Activated CD4-positive, alpha-beta memory T cell treated with anti-CD3 and anti-CD28 coated beads, Interleukin-2, amount 10 ng/mL, durations not matched to agents 7 days and 5 days (primary cell): Measurements from ENCODE around the gene CRIM1. TPM values are rescaled to one million over a fixed set of nuclear protein-coding genes. Genes with fewer than 3 reads are reported as not detected.

Experiments used
- CTCF ChIA-PET: fragments of 350-600 bp; sonication (Branson Sonifier 250); formaldehyde crosslinking; loops from one replicate; lab custom pipeline; 2021; ENCODE audit warnings: antibody characterized with exemption, inconsistent platforms; lab: Charles Lee
- POLR2A ChIA-PET: fragments of 350-600 bp; sonication (Branson Sonifier 250); formaldehyde crosslinking; loops from one replicate; lab custom pipeline; 2021; ENCODE audit warnings: antibody characterized with exemption; lab: Charles Lee
- DNase-seq: peaks from one replicate; pipeline ENCODE4 v3.0.0-alpha.2; 2020
- H3K27ac Mint-ChIP-seq: one replicate; pipeline ENCODE4 v1.8.0; 2021; ENCODE audit warnings: mild to moderate bottlenecking, mixed read lengths
- H3K27me3 Mint-ChIP-seq: one replicate; pipeline ENCODE4 v1.8.0; 2021; ENCODE audit warnings: mixed read lengths
- H3K36me3 Mint-ChIP-seq: one replicate; pipeline ENCODE4 v1.8.0; 2021; ENCODE audit warnings: low read depth, mixed read lengths
- H3K4me1 Mint-ChIP-seq: one replicate; pipeline ENCODE4 v1.8.0; 2021; ENCODE audit warnings: mixed read lengths
- H3K4me3 Mint-ChIP-seq: one replicate; pipeline ENCODE4 v1.8.0; 2021; ENCODE audit warnings: mild to moderate bottlenecking, mixed read lengths
- H3K9me3 Mint-ChIP-seq: one replicate; pipeline ENCODE4 v1.8.0; 2021; ENCODE audit warnings: mixed read lengths
- total RNA-seq, 2 experiments: library from RNA; stranded (reverse); gene quantifications; one replicate each; pipeline ENCODE4 v1.2.3, GENCODE V29; 2021

The CRIM1 gene
- total RNA-seq, 2 experiments from 2014 or later, result 5.4 to 6.6 TPM

GRCh38 chr2:36432479-36432878 is 76.9 kb downstream of the CRIM1 start:
- Mint-ChIP-seq H3K27ac (no peak overlapping the region), H3K4me1 (no peaks in the 10 kb centered on the region), H3K27me3 (no peaks in the 10 kb centered on the region), H3K4me3 (no peak overlapping the region), H3K36me3 (no peaks in the 10 kb centered on the region), H3K9me3 (no peaks in the 10 kb centered on the region)
- DNase-seq, result no peak
- ChIA-PET POLR2A (no interaction called here), CTCF (no interaction called here)

GRCh38 chr2:36433311-36434217 is 78.0 kb downstream of the CRIM1 start:
- H3K4me1 Mint-ChIP-seq, result no peaks in the 10 kb centered on the region
- POLR2A ChIA-PET, result no interaction called here
- H3K9me3 Mint-ChIP-seq, result no peaks in the 10 kb centered on the region
- no peak overlapping the region for H3K27ac Mint-ChIP-seq
- no peaks in the 10 kb centered on the region for H3K27me3 Mint-ChIP-seq
- CTCF ChIA-PET, result interaction anchor here (1.4 kb wide), 1 partner anchor 81 kb away, joined by 3 read pairs; no protein-coding TSS in a partner anchor
- no peak overlapping the region for H3K4me3 Mint-ChIP-seq
- DNase-seq, result no peak
- no peaks in the 10 kb centered on the region for H3K36me3 Mint-ChIP-seq

DNA sequence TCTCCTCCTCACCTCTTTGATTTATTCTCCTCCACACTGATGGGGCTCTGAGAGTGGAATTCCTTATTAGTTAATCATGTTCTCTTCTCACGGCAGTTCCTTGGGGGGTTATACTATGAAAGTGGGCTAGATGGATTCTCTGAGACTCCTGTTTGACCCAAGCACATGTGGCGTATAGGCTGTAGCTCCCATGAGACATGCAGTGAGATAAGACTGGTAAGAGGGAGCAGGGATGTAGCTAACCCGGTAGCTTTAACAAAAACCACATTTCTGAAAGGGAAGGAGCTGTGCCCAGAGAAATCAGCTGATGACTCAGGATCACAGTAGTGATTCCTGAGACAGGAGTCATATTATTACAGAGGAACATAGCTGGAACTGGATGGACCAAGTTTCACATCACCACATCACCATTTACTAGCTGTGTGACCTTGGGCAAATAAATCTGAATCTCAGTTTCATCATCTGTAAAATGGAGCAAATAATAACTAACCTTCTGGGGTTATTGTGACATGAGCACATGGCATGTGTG is 82.9 kb downstream of the CRIM1 start:
- peaks cover 12% of the 10 kb centered on the region for H3K4me1 Mint-ChIP-seq
- POLR2A ChIA-PET, result no interaction called here
- no peak for DNase-seq
- CTCF ChIA-PET, result no interaction called here
- H3K27me3 Mint-ChIP-seq, result no peaks in the 10 kb centered on the region
- H3K36me3 Mint-ChIP-seq, result no peaks in the 10 kb centered on the region
- H3K9me3 Mint-ChIP-seq, result no peaks in the 10 kb centered on the region
- H3K27ac Mint-ChIP-seq, result no peak overlapping the region
- H3K4me3 Mint-ChIP-seq, result no peak overlapping the region

DNA sequence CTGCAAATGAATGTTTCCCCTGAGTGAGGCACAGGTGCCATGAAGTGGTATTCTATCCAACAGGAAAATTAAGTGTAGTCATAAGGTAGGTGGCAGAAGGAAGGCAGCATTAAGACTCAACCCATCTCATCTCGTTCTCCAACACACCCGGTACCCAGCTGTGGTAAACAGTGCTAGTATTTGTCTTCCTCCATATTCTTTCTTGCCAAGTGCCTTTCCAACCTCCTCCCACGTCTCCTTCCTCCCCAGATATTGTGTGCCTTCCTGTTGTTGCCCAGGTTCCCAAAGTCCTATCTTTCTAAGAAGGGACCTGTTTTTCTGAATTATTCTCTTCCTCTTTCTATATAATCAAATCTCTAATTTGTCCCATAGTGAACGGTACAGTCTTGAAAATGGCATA is 83.5 kb downstream of the CRIM1 start:
- Mint-ChIP-seq H3K9me3 (no peaks in the 10 kb centered on the region), H3K4me3 (no peak overlapping the region), H3K27me3 (no peaks in the 10 kb centered on the region), H3K4me1 (peaks cover 12% of the 10 kb centered on the region), H3K27ac (no peak overlapping the region), H3K36me3 (no peaks in the 10 kb centered on the region)
- ChIA-PET POLR2A (no interaction called here), CTCF (no interaction called here)
- DNase-seq, result no peak

- no peak for DNase-seq
- POLR2A ChIA-PET, result no interaction called here
- no peaks in the 10 kb centered on the region for H3K36me3 Mint-ChIP-seq
- peaks cover 3% of the 10 kb centered on the region for H3K27me3 Mint-ChIP-seq
- CTCF ChIA-PET, result no interaction called here
- no peak overlapping the region for H3K27ac Mint-ChIP-seq
- H3K4me1 Mint-ChIP-seq, result peaks cover 12% of the 10 kb centered on the region
- H3K9me3 Mint-ChIP-seq, result no peaks in the 10 kb centered on the region
- H3K4me3 Mint-ChIP-seq, result no peak overlapping the region
Measured at GRCh38 chr2:36441065-36441625, 85.6 kb downstream of the CRIM1 start.

DNA sequence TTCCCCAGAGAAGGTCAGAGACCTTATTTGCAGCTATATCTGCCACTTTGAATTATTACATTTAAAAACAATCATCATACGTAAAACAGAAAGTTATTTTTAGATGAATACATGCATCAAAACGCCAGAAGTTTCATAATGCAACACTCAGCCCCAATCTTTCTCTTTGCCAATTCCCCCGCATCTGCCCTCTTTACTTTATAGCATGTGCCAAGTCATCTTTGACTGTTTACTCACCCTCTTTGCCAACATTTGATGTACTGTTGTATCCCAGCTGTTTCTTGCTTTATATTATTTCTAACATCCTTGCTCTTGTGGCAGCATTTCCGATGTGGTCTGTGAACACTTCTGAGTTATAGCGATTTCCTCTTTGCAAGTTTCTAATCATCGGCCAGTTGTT is 86.2 kb downstream of the CRIM1 start:
- no peak overlapping the region for H3K27ac Mint-ChIP-seq
- H3K9me3 Mint-ChIP-seq, result no peaks in the 10 kb centered on the region
- no peaks in the 10 kb centered on the region for H3K36me3 Mint-ChIP-seq
- peaks cover 12% of the 10 kb centered on the region for H3K4me1 Mint-ChIP-seq
- no peak for DNase-seq
- no peak overlapping the region for H3K4me3 Mint-ChIP-seq
- ChIA-PET POLR2A (no interaction called here), CTCF (no interaction called here)
- H3K27me3 Mint-ChIP-seq, result peaks cover 3% of the 10 kb centered on the region

- Mint-ChIP-seq H3K27me3 (peaks cover 3% of the 10 kb centered on the region), H3K27ac (no peak overlapping the region), H3K9me3 (no peaks in the 10 kb centered on the region), H3K4me1 (peaks cover 12% of the 10 kb centered on the region), H3K4me3 (no peak overlapping the region), H3K36me3 (no peaks in the 10 kb centered on the region)
- ChIA-PET CTCF (no interaction called here), POLR2A (no interaction called here)
- no peak for DNase-seq
Measured at GRCh38 chr2:36444216-36444936, 88.8 kb downstream of the CRIM1 start.

DNA sequence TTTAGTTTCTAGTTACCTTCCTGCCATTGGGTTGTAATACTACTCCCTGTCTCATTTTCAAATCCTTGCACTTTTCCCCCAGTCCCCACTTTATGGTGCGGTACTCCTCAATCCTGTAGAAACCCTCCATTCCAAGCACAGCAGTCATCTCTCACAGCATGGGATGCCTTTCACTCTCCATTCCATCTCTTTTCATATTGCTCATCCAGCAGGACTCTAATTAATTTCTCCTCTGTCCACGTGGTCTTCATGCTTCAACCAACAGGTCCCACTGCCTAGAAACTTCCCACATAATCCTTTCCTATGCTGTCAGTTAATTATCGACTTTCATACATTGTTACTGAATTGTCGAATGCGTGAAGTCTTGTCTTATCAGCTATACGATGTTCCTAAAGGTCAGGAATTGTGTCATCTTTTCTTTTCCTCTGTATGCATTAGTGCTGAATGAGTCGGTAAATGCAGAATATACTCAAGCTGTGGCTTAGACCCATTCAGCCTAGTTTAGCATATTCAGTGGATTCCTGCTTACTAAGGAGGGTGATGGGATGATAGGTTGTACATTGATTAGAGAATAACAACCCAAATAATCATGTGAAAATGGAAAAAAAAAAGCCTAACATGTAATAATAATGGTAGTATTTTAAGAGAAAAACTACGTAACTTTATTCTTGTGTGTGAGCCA is 89.7 kb downstream of the CRIM1 start:
- Mint-ChIP-seq H3K9me3 (no peaks in the 10 kb centered on the region), H3K27ac (no peak overlapping the region), H3K27me3 (peaks cover 3% of the 10 kb centered on the region), H3K4me3 (no peak overlapping the region), H3K4me1 (peaks cover 12% of the 10 kb centered on the region), H3K36me3 (no peaks in the 10 kb centered on the region)
- ChIA-PET POLR2A (no interaction called here), CTCF (no interaction called here)
- no peak for DNase-seq

- H3K9me3 Mint-ChIP-seq, result no peaks in the 10 kb centered on the region
- POLR2A ChIA-PET, result no interaction called here
- no peak for DNase-seq
- H3K27me3 Mint-ChIP-seq, result peaks cover 3% of the 10 kb centered on the region
- no peak overlapping the region for H3K27ac Mint-ChIP-seq
- no peak overlapping the region for H3K4me3 Mint-ChIP-seq
- H3K4me1 Mint-ChIP-seq, result peaks cover 12% of the 10 kb centered on the region
- no peaks in the 10 kb centered on the region for H3K36me3 Mint-ChIP-seq
- CTCF ChIA-PET, result no interaction called here
Measured at GRCh38 chr2:36446294-36446693, 90.7 kb downstream of the CRIM1 start.

- Mint-ChIP-seq H3K9me3 (no peaks in the 10 kb centered on the region), H3K4me3 (no peak overlapping the region), H3K27ac (no peak overlapping the region), H3K36me3 (no peaks in the 10 kb centered on the region), H3K4me1 (no peaks in the 10 kb centered on the region), H3K27me3 (peaks cover 3% of the 10 kb centered on the region)
- CTCF ChIA-PET, result interaction anchor here (0.6 kb wide), 1 partner anchor 67 kb away, joined by 3 read pairs; no protein-coding TSS in a partner anchor
- DNase-seq, result no peak
- POLR2A ChIA-PET, result no interaction called here
Measured at GRCh38 chr2:36449213-36449612, 93.6 kb downstream of the CRIM1 start.

DNA sequence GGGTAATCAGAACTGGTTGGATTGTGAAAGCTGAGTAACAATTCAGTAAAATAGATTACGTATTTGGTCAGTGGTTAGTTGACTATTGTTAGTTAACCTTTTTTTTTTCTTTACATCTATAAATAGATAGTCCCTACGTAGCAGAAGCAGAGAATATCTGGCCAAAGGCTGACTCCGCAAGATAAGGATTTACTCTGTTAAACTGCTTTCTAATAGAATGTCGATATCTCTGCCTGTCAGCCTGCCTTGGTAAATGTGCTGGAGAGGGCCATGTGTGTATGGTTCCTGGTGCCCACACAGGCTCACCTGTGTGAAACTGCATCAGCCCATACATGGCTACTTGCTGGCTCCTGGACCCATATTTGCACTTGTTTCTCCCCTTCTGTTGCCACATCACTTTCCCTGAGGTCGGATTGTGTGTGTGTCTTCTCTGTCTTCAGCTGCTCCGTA is 94.4 kb downstream of the CRIM1 start:
- no peak overlapping the region for H3K27ac Mint-ChIP-seq
- H3K27me3 Mint-ChIP-seq, result peaks cover 3% of the 10 kb centered on the region
- no peaks in the 10 kb centered on the region for H3K9me3 Mint-ChIP-seq
- no peaks in the 10 kb centered on the region for H3K36me3 Mint-ChIP-seq
- ChIA-PET CTCF (no interaction called here), POLR2A (no interaction called here)
- no peak for DNase-seq
- H3K4me3 Mint-ChIP-seq, result no peak overlapping the region
- no peaks in the 10 kb centered on the region for H3K4me1 Mint-ChIP-seq

DNA sequence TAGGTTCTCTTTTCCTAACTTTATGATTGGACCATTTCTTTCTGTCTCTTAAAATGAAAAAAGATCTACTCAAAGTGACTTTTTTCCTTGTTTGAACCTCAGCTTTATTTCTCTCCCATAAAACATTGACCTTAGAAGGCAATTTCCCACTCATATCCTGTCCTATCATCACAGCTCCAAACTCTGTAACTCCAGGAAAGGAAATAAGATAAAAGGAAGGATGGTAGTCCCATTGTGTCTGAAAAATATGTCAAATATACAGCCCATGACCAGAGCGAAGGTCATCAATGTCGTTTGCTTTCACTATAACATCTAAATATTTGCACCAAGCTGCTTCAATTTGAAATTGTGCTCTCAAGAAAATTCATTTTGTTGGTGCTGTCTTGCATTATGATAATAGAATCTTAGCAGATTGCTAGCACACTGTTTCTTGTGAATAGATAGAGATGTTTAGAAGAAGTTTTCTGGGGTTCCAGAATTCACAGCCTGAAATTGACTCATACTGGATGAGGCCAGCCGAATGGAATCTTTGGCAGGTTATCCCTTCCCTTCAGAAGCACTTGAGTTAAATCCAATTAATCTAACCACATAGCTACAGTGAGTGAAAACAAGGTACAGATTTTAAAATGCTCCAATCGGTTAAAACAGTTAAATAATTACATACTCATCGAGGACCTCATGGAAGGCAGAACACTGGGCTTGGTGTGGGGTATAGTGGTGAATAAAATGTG is 95.1 kb downstream of the CRIM1 start:
- Mint-ChIP-seq H3K36me3 (no peaks in the 10 kb centered on the region), H3K27me3 (no peaks in the 10 kb centered on the region), H3K27ac (no peak overlapping the region), H3K9me3 (no peaks in the 10 kb centered on the region), H3K4me1 (no peaks in the 10 kb centered on the region), H3K4me3 (no peak overlapping the region)
- ChIA-PET POLR2A (no interaction called here), CTCF (no interaction called here)
- DNase-seq, result no peak
